ENCODE measurements around the gene EHHADH.

Gene EHHADH

DNA sequence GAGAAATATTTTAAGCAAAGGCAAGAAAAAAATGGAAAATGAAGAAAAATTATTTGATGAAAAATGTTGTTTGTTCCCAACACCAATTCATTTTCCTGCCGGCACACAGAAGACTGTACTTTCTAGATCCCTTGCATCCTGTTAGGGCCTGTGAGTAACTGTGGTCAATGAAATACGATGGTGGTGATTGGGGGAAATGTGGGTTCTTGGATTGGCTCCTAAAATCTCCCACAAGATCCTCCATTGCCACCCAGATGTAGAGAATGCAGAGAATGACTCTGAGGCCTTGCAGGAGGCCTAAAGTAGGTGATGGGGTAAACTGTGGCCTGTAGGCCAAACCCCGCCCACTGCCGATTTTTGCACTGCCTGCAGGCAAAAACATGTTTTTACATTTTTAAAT is 54.6 kb downstream of the EHHADH start:
- no peak for DNase-seq (ENCODE audit: low read depth in 2 of 3, low spot score in 1 of 3)

DNA sequence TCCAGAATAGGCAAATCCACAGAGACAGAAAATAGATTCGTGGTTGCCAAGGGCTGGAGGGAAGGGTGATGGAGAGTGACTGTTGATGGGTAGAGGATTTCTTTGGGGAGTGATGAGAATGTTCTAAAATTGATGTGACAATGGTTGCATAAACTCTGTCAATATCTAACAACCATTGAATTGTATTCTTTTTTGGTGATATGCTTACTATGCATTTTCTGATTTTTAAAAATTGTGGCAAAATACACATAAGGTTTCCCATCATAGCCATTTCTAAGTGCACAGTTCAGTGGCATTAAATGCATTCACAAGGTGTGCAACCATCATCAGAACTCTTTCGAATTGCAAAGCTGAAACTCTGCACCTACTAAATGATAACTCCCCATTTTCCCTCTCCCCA is 56.8 kb downstream of the EHHADH start:
- no peak for DNase-seq (ENCODE audit: low read depth in 2 of 3, low spot score in 1 of 3)

DNA sequence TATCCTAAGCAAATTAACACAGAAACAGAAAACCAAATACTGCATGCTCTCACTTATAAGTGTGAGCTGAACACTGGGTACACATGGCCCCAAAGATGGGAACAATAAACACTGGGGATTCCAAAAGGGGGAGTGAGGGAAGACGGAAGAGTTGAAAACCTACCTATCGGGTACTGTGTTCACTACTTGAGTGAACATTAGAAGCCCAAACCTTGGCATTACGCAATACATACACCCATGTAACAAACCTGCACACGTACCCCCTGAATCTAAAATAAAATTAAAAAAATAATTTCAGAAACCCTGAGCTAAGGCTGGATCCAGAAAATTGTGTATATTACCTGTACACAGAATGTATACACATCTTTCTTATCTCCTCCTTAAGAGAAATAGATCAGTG is 58.2 kb downstream of the EHHADH start:
- no peak for DNase-seq (ENCODE audit: low read depth in 2 of 3, low spot score in 1 of 3)

DNA sequence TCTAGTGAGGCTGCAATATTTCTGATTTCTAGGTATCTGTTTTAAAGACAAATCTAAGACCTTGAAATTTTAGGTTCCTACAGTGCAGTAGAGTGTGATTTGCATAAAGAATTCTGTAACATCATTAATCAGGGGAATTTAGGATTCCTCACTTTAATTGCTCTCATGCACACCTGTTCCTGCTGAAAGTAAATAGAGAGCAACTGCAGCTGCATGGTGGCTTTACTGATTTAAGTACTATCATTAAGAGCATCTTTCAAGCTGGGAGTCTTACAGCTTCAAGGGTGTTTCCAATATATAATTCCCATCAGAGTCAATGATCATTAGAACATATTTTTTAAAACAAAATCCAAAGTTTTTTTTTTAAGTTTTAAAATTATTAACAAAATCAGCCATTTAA is 65.0 kb downstream of the EHHADH start:
- no peak for DNase-seq (ENCODE audit: low read depth in 2 of 3, low spot score in 1 of 3)

DNA sequence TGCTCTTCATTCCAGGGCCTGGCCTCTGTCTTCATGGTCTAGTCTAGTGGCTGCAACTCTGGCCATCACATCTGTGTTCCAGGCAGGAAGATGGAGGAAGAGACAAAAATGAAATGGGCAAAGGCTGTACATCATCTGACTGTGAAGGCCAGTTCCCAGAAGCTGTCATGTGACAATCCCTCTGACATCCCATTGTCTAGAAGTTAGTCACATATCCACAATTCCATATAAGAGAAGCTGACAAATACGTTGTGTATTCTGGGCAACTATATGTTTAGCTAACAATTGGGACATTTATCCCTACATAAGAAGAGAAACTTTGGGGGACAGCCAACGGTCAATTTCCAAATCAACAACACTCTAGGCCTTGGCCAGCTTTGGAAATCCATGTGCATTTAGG is 66.5 kb downstream of the EHHADH start:
- no peak for DNase-seq (ENCODE audit: low read depth in 2 of 3, low spot score in 1 of 3)

DNA sequence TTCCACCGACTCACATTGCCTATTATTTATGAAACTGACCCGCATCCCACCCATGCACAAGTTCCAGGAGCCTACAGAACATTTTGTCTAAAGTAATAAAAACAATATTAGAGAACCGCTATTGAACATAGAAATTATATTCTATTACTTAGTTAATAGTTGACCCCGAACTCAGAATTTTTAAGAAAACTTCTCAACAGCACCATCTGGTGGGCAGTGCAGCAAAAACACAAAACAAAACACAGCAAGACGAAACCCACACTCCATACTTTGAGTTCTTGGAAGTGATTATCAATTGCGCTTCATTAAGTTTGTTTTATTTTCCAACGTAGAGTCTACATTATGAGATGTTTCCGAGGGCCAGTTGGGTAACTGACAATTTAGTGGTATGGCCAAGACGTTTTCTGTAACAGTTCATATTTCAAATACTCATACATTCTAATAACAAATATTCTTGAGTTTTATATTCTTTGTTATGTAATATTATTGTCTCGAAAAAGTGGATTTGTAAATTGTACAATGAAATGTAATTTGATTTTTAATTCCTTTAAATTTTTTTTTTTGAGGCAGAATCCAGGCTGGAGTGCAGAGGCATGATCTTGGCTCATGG is 77.0 kb downstream of the EHHADH start:
- peak in 2 of 3 donors; percentile 18 to 35 for DNase-seq (ENCODE audit: low read depth in 2 of 3, low spot score in 1 of 3)

DNA sequence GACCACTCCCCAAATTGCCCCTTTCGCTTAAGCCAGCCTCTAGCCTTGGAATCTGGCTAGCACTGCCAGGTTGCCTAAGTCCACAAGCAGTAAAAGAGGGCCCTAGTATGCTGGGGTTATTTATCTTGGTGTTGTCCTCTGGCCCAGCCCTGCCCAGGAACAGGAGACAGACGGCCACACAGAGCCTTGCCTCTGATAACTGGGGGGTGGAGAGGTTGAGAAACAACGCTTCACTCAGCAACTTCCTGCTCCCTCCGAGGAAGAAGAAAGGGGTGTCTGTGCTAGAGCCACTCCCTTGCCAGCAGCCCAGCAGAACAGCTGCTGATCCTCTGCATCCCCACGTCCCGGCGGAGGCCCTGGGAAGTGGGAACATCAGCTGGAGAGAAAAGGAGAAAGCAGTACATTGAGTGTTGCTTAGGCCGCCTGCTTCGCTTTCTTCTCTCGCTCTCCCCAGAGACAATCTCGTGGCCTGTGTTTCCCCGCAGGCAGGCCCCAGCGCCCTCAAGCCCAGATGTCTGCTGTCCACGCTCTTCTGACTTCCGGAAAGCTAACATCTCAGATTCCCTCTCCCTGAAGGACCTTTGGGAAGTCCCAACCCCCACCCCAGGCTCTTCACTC is 78.4 kb downstream of the EHHADH start:
- DNase-seq (ENCODE audit: low read depth in 2 of 3, low spot score in 1 of 3), result no peak

DNA sequence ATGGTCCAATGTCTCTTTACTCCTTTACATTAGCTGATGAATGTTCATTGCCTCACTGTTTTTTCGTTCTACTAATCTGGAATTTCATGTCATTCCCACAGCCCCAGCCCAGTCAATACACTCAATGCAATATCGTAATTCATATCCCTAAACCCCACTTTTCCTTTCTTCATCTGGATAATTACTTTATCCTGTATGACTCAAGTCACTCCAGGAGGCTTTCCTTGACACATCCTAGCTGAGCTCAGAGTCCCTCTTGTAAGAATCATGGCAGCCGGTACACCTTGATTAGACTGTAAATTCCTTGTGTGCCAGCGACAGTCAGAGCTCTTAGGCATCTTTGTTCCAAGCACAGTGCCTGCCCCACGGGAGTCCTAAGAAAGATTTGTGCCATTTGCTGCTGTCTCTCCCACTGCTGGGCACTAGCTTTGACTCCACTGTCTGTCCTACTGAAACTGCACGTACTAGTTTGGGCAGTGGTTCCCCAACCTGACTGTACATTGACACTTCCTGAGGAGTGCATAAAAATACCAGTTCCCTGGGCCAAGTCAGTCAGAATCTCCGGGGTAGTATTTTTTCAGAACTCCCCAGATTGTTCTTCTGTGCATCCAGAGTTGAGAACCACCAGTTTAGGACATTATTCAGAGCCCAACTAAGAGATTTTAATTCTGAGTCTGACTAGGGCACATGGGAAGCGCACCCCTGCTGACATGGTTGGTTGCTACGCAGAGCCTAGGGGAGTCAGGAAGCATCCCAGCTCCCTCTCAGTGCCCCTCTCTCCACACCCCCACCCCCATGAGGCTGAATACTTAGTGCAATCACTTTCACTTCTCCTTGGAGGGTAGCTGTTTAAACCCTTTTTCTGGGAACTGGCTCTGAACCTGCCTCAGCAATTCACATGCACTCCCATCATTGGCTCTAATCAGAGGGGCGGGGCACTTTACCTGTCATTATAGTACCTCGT is 81.5 kb downstream of the EHHADH start:
- no peak for DNase-seq (ENCODE audit: low read depth in 2 of 3, low spot score in 1 of 3)

DNA sequence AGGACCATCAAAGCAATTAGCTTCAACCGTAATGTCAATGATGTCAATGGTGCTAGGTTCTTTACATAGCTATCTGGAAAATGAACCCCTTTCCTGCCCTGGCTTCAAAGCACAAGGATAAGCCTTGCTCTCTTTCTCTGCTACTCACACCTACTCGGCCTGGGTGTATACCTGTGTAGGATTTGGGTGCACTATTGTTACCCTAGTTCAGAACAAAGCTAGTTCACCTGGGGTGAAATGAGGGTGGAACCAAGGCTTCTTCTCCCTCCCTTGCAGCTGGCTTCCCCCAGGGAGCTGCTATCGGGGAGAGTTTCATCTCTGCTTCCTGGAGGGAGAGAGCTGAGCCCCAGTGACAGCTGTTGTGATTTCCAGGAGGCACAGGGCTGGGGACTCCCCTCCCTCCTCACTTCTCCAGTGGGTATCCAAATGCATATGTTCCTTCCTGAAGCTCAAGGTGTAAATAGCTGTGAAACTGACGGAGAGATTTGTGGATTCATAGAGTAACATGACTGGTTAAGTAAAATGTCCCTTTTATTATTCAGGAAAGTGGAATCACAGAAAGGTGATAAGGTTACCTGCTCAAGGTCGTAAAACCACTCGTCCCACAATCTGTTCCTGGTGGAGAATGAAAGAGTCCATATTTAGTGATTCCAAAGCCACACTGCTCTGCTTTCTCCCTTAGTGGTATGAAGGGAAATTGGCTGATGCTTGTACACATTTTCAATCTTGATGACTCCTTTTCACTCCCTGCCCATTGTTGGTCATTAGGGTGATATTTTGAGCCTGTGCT is 89.2 kb downstream of the EHHADH start:
- DNase-seq (ENCODE audit: low read depth in 2 of 3, low spot score in 1 of 3), result no peak

DNA sequence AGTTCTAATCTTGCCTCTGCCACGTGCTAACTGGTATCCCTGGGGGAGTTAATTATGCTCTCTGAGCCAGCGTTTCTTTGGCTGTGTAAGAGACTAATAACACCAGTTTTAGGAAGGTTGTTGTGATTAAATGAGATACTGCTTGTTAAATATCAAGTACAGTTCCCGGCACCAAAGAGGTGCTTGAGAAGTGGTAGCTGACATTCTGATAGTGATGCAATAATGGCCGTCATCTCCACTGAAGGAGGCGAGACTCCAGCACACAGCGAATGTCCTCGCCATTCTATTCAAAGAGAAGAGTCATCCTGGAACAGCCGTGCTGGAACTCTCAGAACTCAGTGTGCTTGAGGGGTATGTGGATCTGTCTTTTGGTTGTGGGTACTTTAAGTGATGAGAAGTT is 91.2 kb downstream of the EHHADH start:
- DNase-seq (ENCODE audit: low read depth in 2 of 3, low spot score in 1 of 3), result no peak

DNA sequence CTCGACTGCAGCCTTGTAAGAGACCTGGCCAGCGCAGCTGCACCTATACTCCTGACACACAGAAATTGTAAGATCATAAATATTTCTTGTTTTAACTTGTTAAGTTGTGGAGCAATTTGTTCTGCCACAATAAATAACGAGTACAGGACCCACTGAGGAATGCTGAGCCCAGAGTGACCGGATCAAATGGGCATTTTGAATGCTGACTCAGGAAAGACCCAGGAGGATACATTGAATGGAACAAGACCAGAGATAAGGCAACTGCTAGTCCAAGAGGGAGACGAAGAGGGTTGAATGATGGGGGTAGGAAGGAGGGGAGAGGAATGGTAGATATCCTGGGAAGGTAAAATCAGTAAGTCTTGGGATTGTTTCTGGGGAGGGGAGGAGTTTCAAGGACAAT is 92.1 kb downstream of the EHHADH start:
- DNase-seq (ENCODE audit: low read depth in 2 of 3, low spot score in 1 of 3), result no peak

DNA sequence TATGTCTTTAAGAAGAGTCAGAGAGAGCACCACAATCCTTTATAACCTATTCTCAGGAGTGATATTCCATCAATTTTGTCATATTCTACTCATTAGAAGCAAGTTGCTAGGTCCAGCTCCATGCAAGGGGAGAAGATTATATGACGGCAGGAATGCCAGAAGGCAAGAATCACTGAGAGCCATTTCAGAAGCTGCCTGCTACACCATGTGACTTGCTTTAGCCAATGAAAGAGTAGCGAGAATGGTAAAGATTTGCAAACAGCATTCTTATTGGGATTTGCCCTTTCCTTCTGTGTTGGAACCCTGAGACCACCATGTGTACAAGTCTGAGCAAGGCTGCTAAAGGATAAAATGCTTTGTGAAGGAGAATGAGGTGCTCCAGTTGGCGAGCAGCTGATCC is 96.5 kb downstream of the EHHADH start:
- DNase-seq (ENCODE audit: low read depth in 2 of 3, low spot score in 1 of 3), result no peak

DNA sequence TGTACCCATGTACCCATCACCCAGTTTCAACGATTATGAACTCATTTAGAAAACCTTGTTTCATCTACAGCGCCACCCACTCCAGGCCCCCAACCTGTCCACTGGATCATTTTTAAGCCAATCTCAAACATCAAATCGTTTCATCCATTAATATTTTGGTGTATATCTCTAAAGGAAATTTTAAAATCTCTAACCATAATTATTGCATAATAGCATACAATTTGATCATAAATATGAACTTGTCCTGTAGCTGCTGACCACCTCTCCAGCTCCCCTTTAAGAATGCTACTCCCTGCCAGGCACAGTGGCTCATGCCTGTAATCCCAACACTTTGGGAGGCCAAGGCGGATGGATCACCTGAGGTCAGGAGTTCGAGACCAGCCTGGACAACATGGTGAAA is 98.2 kb downstream of the EHHADH start:
- no peak for DNase-seq (ENCODE audit: low read depth in 2 of 3, low spot score in 1 of 3)

DNA sequence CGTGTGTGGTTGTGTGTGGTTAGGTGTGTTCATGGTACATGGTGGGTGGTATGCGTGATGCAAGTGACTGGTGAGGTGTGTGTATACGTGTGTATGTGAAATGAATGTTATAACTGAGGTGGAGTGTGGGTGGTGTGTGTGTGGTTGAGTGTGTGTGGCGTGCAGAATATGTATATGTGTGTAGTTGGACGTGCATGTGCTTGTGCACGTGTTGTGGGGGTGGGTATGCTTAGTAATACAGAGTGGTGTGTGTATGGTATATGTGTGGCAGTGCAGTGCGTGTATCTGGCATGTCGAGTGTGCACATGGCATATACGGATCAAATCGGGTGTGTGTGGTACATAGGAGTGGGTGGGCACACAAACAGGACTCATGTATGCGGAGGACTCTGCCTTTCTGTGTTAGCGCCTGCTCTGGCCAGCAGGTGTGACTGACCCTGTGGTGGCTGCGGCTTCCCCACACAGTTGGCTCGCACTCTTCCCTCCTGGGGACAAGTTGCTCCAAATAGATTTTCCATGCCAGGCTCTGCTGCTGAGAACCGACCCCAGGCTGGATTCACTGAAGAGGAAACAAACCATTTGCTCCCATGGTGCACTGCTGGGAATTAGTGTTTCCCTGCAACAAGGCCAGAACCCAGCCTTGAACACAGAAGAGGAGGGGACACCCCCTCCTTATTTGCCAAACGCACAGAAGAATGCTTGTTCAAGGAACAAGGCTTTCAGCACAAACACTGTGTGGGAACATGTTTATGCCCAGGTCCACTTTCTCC is 99.8 kb downstream of the EHHADH start:
- DNase-seq (ENCODE audit: low read depth in 2 of 3, low spot score in 1 of 3), result no peak

DNA sequence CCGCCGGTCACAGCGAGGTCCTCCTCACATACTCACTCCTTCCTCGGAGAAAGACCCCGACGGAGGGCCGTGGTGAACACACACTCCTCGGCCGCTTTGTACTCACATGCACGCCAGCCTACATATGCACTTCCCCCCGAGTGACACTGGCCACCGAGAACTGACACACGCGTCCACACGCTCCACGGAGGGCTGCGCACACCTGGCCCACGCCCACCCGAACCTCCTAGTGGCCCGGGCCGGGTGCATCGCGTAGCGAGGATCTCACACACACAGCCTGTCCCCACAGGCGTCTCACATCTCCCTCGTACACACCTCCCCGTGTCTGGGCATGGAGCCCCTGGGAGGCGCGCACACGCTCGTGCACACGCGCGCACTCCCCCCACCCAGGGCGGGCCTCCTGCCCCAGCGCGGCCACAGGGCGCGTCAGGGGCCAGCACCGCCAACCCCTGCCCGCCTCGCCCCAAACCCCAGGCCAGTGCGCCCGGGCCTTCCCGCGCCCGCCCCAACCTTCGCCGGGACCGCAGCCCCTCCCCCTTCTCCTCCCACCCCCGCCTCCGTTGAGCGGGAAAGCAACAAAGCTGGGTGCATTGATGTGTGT is 100.6 kb downstream of the EHHADH start:
- no peak for DNase-seq (ENCODE audit: low read depth in 2 of 3, low spot score in 1 of 3)

DNA sequence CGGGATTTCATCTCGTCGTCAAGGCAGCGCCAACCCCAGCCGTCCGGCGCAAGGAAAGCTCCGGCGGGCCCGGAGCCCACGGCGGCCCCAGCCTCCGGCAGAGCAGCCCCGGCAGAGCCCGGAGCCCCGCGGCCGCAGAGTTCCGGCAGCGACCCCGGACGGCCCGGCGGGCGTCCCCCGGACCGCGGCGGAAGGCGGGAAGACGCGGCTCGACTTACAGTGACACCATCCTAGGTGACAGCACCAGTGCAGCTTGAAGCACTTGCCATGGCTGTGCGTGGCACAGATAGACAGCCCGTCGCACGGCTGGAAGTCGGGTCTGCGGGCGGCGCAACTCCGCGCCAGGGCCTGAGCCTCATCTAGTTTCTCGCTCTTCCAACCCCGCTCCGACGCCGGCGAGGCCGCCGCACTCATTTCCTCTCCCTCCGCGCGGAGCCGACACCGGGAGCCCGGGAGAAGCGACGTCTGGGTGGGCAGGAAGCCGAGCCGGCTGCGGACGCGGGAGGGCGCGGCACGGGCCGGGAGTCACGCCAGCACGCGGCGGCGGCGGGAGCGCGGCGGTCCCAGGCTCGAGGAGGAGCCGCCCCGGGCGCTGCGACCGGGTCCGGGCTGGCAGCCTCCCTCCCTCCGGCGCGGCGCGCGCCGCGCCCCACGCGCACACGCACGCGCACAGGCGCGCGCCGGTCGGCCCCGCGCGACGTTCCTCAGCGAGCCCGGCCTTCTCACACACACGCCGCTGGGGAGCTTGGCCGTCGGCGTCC is 101.3 kb downstream of the EHHADH start, which contains the start of gene C3orf70:
Gene C3orf70 (minus strand): TSS at position 651 of the 761 bp plus-strand sequence. CDS start 237 bp downstream, at position 414.
- DNase-seq (ENCODE audit: low read depth in 2 of 3, low spot score in 1 of 3), result no peak

DNA sequence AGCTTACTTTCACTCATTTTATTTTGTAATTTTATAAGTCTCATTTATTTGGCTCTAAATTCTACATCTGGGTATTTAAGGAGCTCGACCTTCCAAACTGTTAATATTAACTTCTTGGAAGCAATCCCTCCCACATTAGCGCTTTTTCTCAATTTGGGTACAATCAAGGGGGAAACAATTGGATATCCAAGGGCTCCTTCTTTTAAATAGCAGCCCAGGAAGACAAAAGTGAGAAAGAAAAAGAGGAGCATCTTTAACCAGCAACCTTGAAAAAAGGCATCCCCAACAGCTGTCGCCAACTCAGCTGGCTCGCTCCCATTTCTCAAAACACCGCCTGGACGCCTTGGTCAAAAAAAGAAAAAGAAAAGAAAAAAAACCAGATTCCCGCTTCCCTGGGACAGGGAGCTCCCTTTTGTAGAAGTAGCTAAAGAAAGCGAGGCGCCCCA is 101.9 kb downstream of the EHHADH start:
- DNase-seq (ENCODE audit: low read depth in 2 of 3, low spot score in 1 of 3), result no peak

DNA sequence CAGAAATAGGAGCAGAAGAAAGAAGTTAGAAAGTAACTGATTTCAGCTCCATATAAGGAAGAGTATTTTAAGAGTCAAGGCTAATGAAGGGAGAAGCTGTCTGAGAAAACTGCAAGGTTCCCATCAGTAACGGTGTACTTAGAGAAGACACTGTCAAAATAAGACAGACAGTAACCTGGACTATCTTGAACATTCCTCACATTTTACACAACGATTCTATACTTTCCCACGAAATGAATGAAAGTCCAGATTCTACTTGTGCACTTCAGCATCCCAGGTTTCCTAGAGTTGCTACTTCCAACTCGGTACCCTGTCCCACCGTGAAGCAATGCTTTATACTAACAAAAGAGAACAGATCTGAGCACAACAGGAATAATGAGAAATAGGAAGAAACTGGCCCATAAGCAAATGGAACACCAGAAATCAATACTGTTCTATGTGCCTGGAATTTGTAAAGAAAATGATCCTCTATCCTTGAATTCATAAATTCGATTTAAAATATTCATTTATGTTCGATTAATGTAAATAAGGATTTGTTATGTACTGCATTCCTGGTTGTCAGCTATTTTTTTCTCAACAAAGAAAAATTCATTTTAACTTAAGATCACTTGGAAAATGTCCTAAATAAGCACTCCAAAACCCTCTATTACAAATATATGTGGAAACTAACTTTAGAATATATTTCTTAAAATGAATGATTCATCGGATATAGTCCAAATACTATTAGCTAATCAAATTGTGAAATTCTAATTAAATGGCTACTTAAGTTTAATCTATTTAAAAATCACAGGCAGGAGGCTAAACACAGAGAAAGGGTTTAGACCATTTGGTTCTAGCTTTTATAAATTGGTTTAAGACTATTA is 102.5 kb downstream of the EHHADH start:
- DNase-seq (ENCODE audit: low read depth in 2 of 3, low spot score in 1 of 3), result no peak
